T1000 (cell line): ENCODE results near the gene LCE1E.

Source experiments
- DNase-seq: peaks from one replicate; lab custom pipeline; 2025; ENCODE audit warnings: mixed read lengths; lab: John Stamatoyannopoulos, UW

The LCE1E gene

GRCh38 chr1:152783095-152783494 lies 3.0 kb upstream of the LCE1E start:
- no peak for DNase-seq

GRCh38 chr1:152795686-152796085 lies 9.6 kb downstream of the LCE1E start:
- no peak for DNase-seq

- no peak for DNase-seq
Measured at GRCh38 chr1:152796421-152796820, 10.4 kb downstream of the LCE1E start, which contains the start of gene LCE1D. Gene LCE1D (plus strand): TSS chr1:152796721. CDS start chr1:152797795, 1,074 bp downstream.

GRCh38 chr1:152801333-152801732 lies 15.3 kb downstream of the LCE1E start:
- DNase-seq = no peak

DNA sequence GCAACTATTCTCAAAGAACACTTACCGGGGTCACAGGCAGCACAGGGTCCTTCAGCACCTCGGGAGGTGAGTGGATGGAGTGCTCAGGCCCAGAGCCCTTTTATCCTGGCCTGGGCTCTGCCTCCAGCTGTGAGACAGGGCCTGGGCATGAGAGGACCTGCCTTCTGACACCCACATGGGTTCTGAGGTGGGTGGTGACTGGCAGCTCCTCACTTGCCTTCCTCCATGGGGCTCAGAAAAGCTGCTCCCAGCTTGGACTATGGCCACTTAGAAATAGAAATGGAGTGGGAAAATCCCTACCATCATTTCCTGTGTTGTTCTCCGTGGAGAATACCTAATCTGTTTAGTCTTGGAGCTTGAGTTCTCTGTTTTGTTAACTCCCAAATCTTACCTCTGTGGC lies 20.5 kb downstream of the LCE1E start, which contains the start of gene LCE1C:
Gene LCE1C (minus strand): TSS at position 76 of the 400 bp plus-strand sequence. CDS start 1,173 bp downstream, outside the sequence.
- DNase-seq = no peak

DNA sequence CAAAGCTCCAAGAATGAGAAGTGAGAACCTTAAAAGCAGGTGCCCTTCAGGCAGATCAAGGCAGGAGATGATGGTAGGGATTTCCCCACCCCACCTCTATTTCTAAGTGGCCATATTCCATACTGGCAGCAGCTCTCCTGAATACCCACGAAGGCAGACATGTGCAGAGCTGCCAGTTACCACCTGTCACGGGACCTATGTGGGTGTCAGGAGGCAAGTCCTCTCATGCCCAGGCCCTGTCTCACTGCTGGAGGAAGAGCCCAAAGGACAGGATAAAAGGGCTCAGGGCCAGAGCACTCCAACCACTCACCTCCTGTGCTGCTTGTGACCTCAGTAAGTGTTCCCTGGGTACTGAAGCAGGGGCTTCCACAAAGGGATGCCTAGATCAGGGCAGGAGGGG lies 25.0 kb downstream of the LCE1E start:
- no peak for DNase-seq

- no peak for DNase-seq
Measured at GRCh38 chr1:152811671-152812070, 25.6 kb downstream of the LCE1E start, which contains the start of gene LCE1B. Gene LCE1B (plus strand): TSS chr1:152811971. CDS start chr1:152812447, 476 bp downstream.

DNA sequence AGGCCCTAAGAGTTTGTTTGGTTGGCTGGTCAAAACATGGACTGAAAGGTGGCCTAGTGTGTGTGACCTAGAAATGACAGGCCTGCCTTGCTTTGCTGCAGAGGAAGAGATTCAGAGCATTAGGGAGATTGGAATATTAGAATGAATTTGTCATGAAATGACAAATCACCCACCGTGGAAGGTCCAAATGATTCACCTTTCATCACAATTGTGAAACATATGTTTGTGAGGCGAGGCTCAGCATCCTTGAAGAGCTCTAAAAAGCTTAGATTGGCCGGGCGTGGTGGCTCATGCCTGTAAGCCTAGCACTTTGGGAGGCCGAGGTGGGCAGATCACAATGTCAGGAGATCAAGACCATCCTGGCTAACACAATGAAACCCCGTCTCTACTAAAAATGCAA lies 31.3 kb downstream of the LCE1E start:
- DNase-seq = no peak

- no peak for DNase-seq
Measured at GRCh38 chr1:152823294-152823693, 37.2 kb downstream of the LCE1E start.

DNA sequence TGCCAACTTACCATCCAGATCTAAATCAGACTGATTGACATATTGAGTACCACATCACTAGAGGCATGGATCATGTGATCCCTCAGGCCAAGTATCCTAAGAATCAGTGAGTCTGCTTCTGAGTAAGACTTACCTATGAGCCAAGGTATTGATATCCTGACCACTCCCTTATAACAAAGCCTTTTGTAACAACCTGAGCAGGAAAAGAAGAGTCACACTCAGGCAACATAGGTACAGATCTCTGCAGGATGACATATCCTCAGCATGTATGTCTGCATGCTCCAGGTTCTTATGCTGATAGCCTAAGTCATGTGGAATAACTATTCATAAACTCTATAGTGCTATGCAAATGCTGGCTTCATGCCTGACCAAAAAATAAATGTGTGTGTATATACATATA lies 38.9 kb downstream of the LCE1E start:
- DNase-seq = no peak

DNA sequence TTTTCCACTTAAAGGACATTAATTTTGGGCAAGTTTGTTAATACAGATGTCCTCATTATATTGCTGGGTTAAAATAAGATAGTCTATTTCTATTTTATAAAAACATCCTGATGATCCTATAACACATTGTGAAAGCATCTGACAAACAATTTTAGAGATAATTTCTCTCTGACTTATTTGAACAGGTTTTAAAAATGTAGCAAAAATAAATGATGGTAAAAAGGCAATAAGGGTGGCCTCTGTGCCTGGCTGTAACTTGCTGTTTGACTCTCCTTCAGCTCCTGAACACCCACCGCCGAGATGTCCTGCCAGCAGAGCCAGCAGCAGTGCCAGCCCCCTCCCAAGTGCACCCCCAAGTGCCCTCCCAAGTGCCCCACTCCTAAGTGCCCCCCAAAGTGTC lies 41.1 kb downstream of the LCE1E start, which contains the start of gene LCE1A:
Gene LCE1A (plus strand): TSS at position 301 of the 400 bp plus-strand sequence. CDS start 0 bp downstream, at position 301.
- no peak for DNase-seq

- DNase-seq = no peak
Measured at GRCh38 chr1:152836870-152837269, 50.8 kb downstream of the LCE1E start.
